H1 (cell line): ENCODE data around the gene MBD4. TPM values are rescaled to one million over a fixed set of nuclear protein-coding genes. Genes with fewer than 3 reads are reported as not detected.

ENCODE experiments used
- CTCF ChIA-PET: fragments of 300-600 bp; sonication (Branson Sonifier 250); formaldehyde crosslinking; loops from one replicate; lab custom pipeline; 2021; ENCODE audit not compliant: partially characterized antibody; lab: Charles Lee
- POLR2A ChIA-PET: fragments of 300-600 bp; sonication (Branson Sonifier 250); formaldehyde crosslinking; loops from one replicate; lab custom pipeline; 2021; ENCODE audit warnings: inconsistent platforms; ENCODE audit not compliant: partially characterized antibody; lab: Charles Lee
- DNase-seq, 2 experiments: peaks; one replicate each; pipeline versions ENCODE4 v3.0.0 to v3.0.0-alpha.2; 2010 to 2022; ENCODE audit warnings: low spot score in 2 of 2, low read depth in 1 of 2, mixed read lengths in 1 of 2
- FAIRE-seq: peaks from 2 replicates; lab custom pipeline; 2011; peaks lifted over from hg19 to GRCh38; lab: Jason Lieb, UNC
- H2AFZ ChIP-seq: 2 replicates; pipeline ENCODE4 v1.8.1; 2012; ENCODE audit warnings: low read length, inconsistent platforms
- H2AK5ac ChIP-seq: 2 replicates; pipeline ENCODE4 v1.6.1; 2013; ENCODE audit warnings: low read depth, low read length
- H2BK120ac ChIP-seq: replicated peaks from 2 replicates; pipeline ENCODE3; 2013; ENCODE audit warnings: low read depth, low read length, inconsistent platforms
- H2BK12ac ChIP-seq: 2 replicates; pipeline ENCODE4 v1.6.1; 2013; ENCODE audit warnings: low read depth, low read length
- H2BK15ac ChIP-seq: 2 replicates; pipeline ENCODE4 v1.6.1; 2013; ENCODE audit warnings: low read length
- H2BK20ac ChIP-seq: 2 replicates; pipeline ENCODE4 v1.6.1; 2013; ENCODE audit warnings: low read length
- H2BK5ac ChIP-seq: 2 replicates; pipeline ENCODE4 v1.6.1; 2013; ENCODE audit warnings: low read depth, low read length
- H3K14ac ChIP-seq: 2 replicates; pipeline ENCODE4 v1.6.1; 2013; ENCODE audit warnings: inconsistent platforms; ENCODE audit not compliant: insufficient read length
- H3K18ac ChIP-seq: 2 replicates; pipeline ENCODE4 v1.6.1; 2013; ENCODE audit warnings: low read length; ENCODE audit errors: extremely low read depth
- H3K23ac ChIP-seq: 2 replicates; pipeline ENCODE4 v1.6.1; 2013; ENCODE audit warnings: inconsistent platforms; ENCODE audit not compliant: insufficient read length
- H3K23me2 ChIP-seq: 2 replicates; pipeline ENCODE4 v1.6.1; 2013; ENCODE audit warnings: low read depth, low read length
- H3K27ac ChIP-seq: 2 replicates; pipeline ENCODE4 v1.6.1; 2011; ENCODE audit warnings: low read depth, low read length, inconsistent platforms
- H3K27me3 ChIP-seq, 4 experiments: replicated peaks in 1 of 4; 1 replicate in 1 of 4; 2 replicates in 3 of 4; pipeline versions ENCODE4 v1.6.1 to v1.8.1; 2011 to 2013; ENCODE audit warnings: low read length in 3 of 4, mild to moderate bottlenecking in 3 of 4, inconsistent platforms in 2 of 4, mixed read lengths in 2 of 4, moderate library complexity in 1 of 4; ENCODE audit not compliant: control insufficient read depth in 3 of 4, insufficient read depth in 3 of 4; ENCODE audit errors: extremely low read depth in 1 of 4
- H3K36me3 ChIP-seq, 4 experiments: 2 replicates each; pipeline versions ENCODE4 v1.6.1 to v1.8.1; 2011 to 2013; ENCODE audit warnings: mild to moderate bottlenecking in 4 of 4, low read length in 3 of 4, moderate library complexity in 2 of 4, control low read depth in 1 of 4, inconsistent platforms in 1 of 4; ENCODE audit not compliant: insufficient read depth in 4 of 4, control insufficient read depth in 2 of 4
- H3K4ac ChIP-seq: replicated peaks from 2 replicates; pipeline ENCODE3; 2013; ENCODE audit warnings: low read length, low read depth, mixed read lengths, inconsistent platforms; ENCODE audit not compliant: insufficient read length
- H3K4me1 ChIP-seq, 4 experiments: replicated peaks in 1 of 4; 1 replicate in 1 of 4; 2 replicates in 3 of 4; pipeline versions ENCODE4 v1.6.1 to v1.8.1; 2011 to 2013; ENCODE audit warnings: low read length in 3 of 4, inconsistent platforms in 2 of 4, mixed read lengths in 1 of 4; ENCODE audit not compliant: insufficient read depth in 4 of 4, control insufficient read depth in 3 of 4
- H3K4me2 ChIP-seq, 2 experiments: 2 replicates each; pipeline versions ENCODE4 v1.6.1 to v1.8.1; 2011 to 2013; ENCODE audit warnings: low read depth in 2 of 2, low read length in 2 of 2, control low read depth in 1 of 2, inconsistent platforms in 1 of 2, mild to moderate bottlenecking in 1 of 2; ENCODE audit not compliant: insufficient read depth in 1 of 2
- H3K4me3 ChIP-seq, 4 experiments: fragments of 200-600, 300-600 bp in 1 of 4; sonication (generic), shearing (Covaris generic), sonication (Bioruptor Twin) in 1 of 4; 2 replicates each; pipeline versions ENCODE4 v1.5.1 to v1.8.1; 2011 to 2016; ENCODE audit warnings: low read length in 4 of 4, low read depth in 3 of 4, control low read depth in 2 of 4, inconsistent platforms in 2 of 4, mild to moderate bottlenecking in 2 of 4, mixed read lengths in 1 of 4, moderate library complexity in 1 of 4; ENCODE audit not compliant: insufficient read depth in 2 of 4; ENCODE audit errors: extremely low read depth in 1 of 4
- H3K56ac ChIP-seq: replicated peaks from 2 replicates; pipeline ENCODE3; 2013; ENCODE audit warnings: low read depth, mild to moderate bottlenecking, mixed read lengths, low read length, inconsistent platforms; ENCODE audit not compliant: insufficient read length
- H3K79me1 ChIP-seq: 2 replicates; pipeline ENCODE4 v1.6.1; 2013; ENCODE audit warnings: low read depth, low read length, control low read depth
- H3K79me2 ChIP-seq, 2 experiments: 2 replicates each; pipeline versions ENCODE4 v1.6.1 to v1.8.1; 2012 to 2013; ENCODE audit warnings: low read length in 2 of 2, mild to moderate bottlenecking in 2 of 2, inconsistent platforms in 1 of 2; ENCODE audit not compliant: insufficient read depth in 2 of 2, control insufficient read depth in 1 of 2
- H3K9ac ChIP-seq, 4 experiments: replicated peaks in 1 of 4; 1 replicate in 1 of 4; 2 replicates in 3 of 4; pipeline versions ENCODE4 v1.6.1 to v1.8.1; 2011 to 2013; ENCODE audit warnings: low read depth in 3 of 4, low read length in 3 of 4, control low read depth in 2 of 4, mild to moderate bottlenecking in 2 of 4, moderate library complexity in 2 of 4, inconsistent platforms in 1 of 4; ENCODE audit errors: extremely low read depth in 1 of 4
- H3K9me3 ChIP-seq, 2 experiments: 2 replicates each; pipeline versions ENCODE4 v1.6.1 to v1.8.1; 2012 to 2013; ENCODE audit warnings: mild to moderate bottlenecking in 2 of 2, moderate library complexity in 2 of 2, control low read depth in 1 of 2, inconsistent platforms in 1 of 2, low read depth in 1 of 2, low read length in 1 of 2, mixed read lengths in 1 of 2; ENCODE audit not compliant: insufficient read depth in 2 of 2
- H4K20me1 ChIP-seq, 2 experiments: replicated peaks in 1 of 2; 2 replicates each; pipeline versions ENCODE3 to v1.8.1; 2011 to 2013; ENCODE audit warnings: inconsistent platforms in 2 of 2, low read length in 2 of 2, mild to moderate bottlenecking in 1 of 2; ENCODE audit not compliant: insufficient read depth in 2 of 2, control insufficient read depth in 1 of 2
- H4K5ac ChIP-seq: 2 replicates; pipeline ENCODE4 v1.6.1; 2013; ENCODE audit warnings: low read length, low read depth, mixed read lengths, inconsistent platforms; ENCODE audit not compliant: insufficient read length
- H4K8ac ChIP-seq: 2 replicates; pipeline ENCODE4 v1.8.0; 2013; ENCODE audit warnings: mild to moderate bottlenecking, moderate library complexity, low read length, inconsistent platforms; ENCODE audit not compliant: insufficient read depth; ENCODE audit errors: extremely low read depth
- H4K91ac ChIP-seq: replicated peaks from 2 replicates; pipeline ENCODE3; 2013; ENCODE audit warnings: low read length, mixed read lengths, inconsistent platforms; ENCODE audit not compliant: insufficient read length
- RAD21 ChIP-seq, 2 experiments: IDR thresholded peaks in 1 of 2; conservative IDR thresholded peaks in 1 of 2; 2 replicates each; pipeline ENCODE4 v1.6.1; 2011; ENCODE audit warnings: low read depth in 2 of 2, low read length in 2 of 2, improper control_type of control experiment in 1 of 2, inconsistent platforms in 1 of 2, mild to moderate bottlenecking in 1 of 2, moderate library complexity in 1 of 2
- TCF12 ChIP-seq: IDR thresholded peaks from 2 replicates; pipeline ENCODE4 v1.6.1; 2011; ENCODE audit warnings: low read depth, mild to moderate bottlenecking, low read length
- YY1 ChIP-seq: IDR thresholded peaks from 2 replicates; pipeline ENCODE4 v1.6.1; 2011; ENCODE audit warnings: low read depth, mild to moderate bottlenecking, low read length
- WGBS, 2 experiments: shearing (Covaris generic) in 1 of 2; methylation state at CpG; one replicate each; pipeline versions ENCODE4 v1.1.6 to v1.1.7; 2013 to 2015; ENCODE audit warnings: low lambda C conversion rate in 2 of 2, mixed read lengths in 2 of 2, inconsistent platforms in 1 of 2, low coverage in 1 of 2, missing lambda C conversion rate in 1 of 2; ENCODE audit not compliant: insufficient replicate concordance in 2 of 2, insufficient coverage in 1 of 2, insufficient read length in 1 of 2; ENCODE audit errors: extremely low coverage in 1 of 2, missing lambda C conversion rate in 1 of 2; 5-methylcytosine and 5-hydroxymethylcytosine counted together
- polyA plus RNA-seq, 7 experiments: library from polyadenylated mRNA; depleted of rRNA in 3 of 7; stranded (reverse) in 5 of 7; unstranded in 2 of 7; fragments of >200 nt in 5 of 7; fragments of 200-250 nt in 2 of 7; gene quantifications; 1 replicate in 5 of 7; 2 replicates in 1 of 7; 4 replicates in 1 of 7; pipeline versions ENCODE4 v1.2.1 to v1.2.3, GENCODE V29; 2011 to 2013; ENCODE audit warnings: missing spikeins in 2 of 7, mixed read lengths in 2 of 7
- total RNA-seq: library from RNA; stranded (reverse); fragmentation: NEBNext Ultra II Directional; extraction: Animal tissue kit (Norgen Biotek cat#: 25700); gene quantifications from 2 replicates; pipeline ENCODE4 v1.2.1, GENCODE V29; 2021
- TF ChIP-seq, protein P1 (sequence below), 3 experiments: IDR thresholded peaks; 1 replicate in 2 of 3; 2 replicates in 1 of 3; pipeline versions ENCODE4 v1.5.1 to v1.6.1; 2011; ENCODE audit warnings: low read length in 3 of 3, mild to moderate bottlenecking in 3 of 3, inconsistent platforms in 2 of 3, low read depth in 1 of 3, moderate library complexity in 1 of 3; ENCODE audit not compliant: insufficient read depth in 1 of 3; ENCODE audit errors: control extremely low read depth in 1 of 3

The MBD4 gene
- total and polyA plus RNA-seq, 2 of the 8 experiments (the other 6 are each of a cell fraction or from before 2014, with no cell fraction given): 11.2 to 35.8 TPM

DNA sequence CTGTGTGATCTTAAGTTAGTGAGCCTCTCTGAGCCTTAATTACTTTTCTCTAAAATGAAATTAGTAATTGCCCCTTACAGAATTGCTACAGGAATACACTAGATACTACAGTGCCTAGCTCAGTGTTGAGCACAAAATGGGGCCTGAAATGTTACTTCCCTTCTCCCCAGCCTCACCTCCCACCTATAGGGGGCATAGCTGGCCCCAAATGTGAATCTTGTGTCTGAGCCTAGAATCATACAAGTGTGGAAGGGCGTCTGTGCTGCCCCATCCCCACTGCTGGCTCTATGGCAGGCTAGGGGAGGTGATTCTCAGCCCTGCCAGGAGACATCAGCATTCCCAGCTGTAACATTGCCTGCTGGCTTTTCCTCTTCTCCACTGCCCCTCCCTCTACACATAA is 43.0 kb upstream of the MBD4 start:
- Histone ChIP-seq H3K4ac (no peak overlapping the region), H2BK12ac (no peak overlapping the region), H4K91ac (no peak overlapping the region), H3K14ac (no peak overlapping the region), H3K79me1 (no peaks in the 10 kb centered on the region), H3K4me3 (no peak overlapping the region), H3K36me3 (peaks cover 0 to 11% (median 6%) of the 10 kb centered on the region in 4 experiments; a peak in 4 of 8 replicates), H3K27me3 (no peaks in the 10 kb centered on the region), H4K20me1 (no peaks in the 10 kb centered on the region), H3K79me2 (no peaks in the 10 kb centered on the region), H2BK20ac (no peak overlapping the region), H2BK5ac (peak overlapping the region; percentile 5; the same call in 1 of the 2 replicates), H3K9ac (no peak overlapping the region), H3K18ac (no peak overlapping the region), H3K4me2 (no peak overlapping the region), H2AFZ (no peak overlapping the region), H4K5ac (no peak overlapping the region), H3K23me2 (no peaks in the 10 kb centered on the region; the same call in 1 of the 2 replicates), H2BK120ac (no peak overlapping the region), H3K23ac (no peak overlapping the region), H2BK15ac (no peak overlapping the region), H4K8ac (no peak overlapping the region), H3K56ac (no peak overlapping the region), H3K9me3 (no peaks in the 10 kb centered on the region), H2AK5ac (no peak overlapping the region), H3K27ac (no peak overlapping the region), H3K4me1 (peaks cover 2 to 12% (median 8%) of the 10 kb centered on the region in 4 experiments; a peak in 6 of 7 replicates)
- DNase-seq (no peak), FAIRE-seq (no peak)
- CTCF ChIA-PET: interaction anchor here (0.6 to 3.8 kb wide), 19 partner anchors 10 to 154 kb away, joined by 3 to 17 read pairs (median 4); partner anchors contain the start of gene EFCAB12
- TF ChIP-seq RAD21 (IDR thresholded peaks at IDR 0.05 in 1 of 2, conservative IDR thresholded peaks at IDR 0.05 in 1 of 2; ENCODE audit: low read depth in 2 of 2, low read length in 2 of 2) (peak; percentile 44 to 56), YY1 (peak; percentile 55; the same call in 1 of the 2 replicates), TCF12 (no peak)
- TF ChIP-seq, protein P1, sequence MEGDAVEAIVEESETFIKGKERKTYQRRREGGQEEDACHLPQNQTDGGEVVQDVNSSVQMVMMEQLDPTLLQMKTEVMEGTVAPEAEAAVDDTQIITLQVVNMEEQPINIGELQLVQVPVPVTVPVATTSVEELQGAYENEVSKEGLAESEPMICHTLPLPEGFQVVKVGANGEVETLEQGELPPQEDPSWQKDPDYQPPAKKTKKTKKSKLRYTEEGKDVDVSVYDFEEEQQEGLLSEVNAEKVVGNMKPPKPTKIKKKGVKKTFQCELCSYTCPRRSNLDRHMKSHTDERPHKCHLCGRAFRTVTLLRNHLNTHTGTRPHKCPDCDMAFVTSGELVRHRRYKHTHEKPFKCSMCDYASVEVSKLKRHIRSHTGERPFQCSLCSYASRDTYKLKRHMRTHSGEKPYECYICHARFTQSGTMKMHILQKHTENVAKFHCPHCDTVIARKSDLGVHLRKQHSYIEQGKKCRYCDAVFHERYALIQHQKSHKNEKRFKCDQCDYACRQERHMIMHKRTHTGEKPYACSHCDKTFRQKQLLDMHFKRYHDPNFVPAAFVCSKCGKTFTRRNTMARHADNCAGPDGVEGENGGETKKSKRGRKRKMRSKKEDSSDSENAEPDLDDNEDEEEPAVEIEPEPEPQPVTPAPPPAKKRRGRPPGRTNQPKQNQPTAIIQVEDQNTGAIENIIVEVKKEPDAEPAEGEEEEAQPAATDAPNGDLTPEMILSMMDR (IDR thresholded peaks at IDR 0.05; ENCODE audit: control extremely low read depth in 1 of 3, insufficient read depth in 1 of 3, low read depth in 1 of 3, low read length in 3 of 3): peak; percentile 57 to 71 (median 60)
- 69% methylated on average over 1 of the region's 1 CpG; no CpG with 5 or more reads in 1 of the 2 experiments for WGBS, 2 experiments
- POLR2A ChIA-PET: no interaction called here
